Activated T-helper 17 cell treated with anti-CD3 and anti-CD28 coated beads, Interleukin-2, amount 50 U/mL, for 72 hours (primary cell): ENCODE measurements around the gene LIPJ. TPM values are rescaled to one million over a fixed set of nuclear protein-coding genes. Genes with fewer than 3 reads are reported as not detected.

Experiments used
- ATAC-seq: fragments of 150-1000 bp; cut with Tn5 transposase; replicated peaks from 2 replicates; pipeline ENCODE4 v1.10.0; 2021; ENCODE audit warnings: mild to moderate bottlenecking, moderate library complexity
- H3K27ac Mint-ChIP-seq: one replicate; pipeline ENCODE4 v1.8.0; 2022; ENCODE audit warnings: mixed read lengths
- H3K27me3 Mint-ChIP-seq: one replicate; pipeline ENCODE4 v1.8.0; 2022; ENCODE audit warnings: mixed read lengths
- H3K36me3 Mint-ChIP-seq: one replicate; pipeline ENCODE4 v1.8.0; 2022; ENCODE audit warnings: low read depth, mild to moderate bottlenecking, mixed read lengths
- H3K4me1 Mint-ChIP-seq: one replicate; pipeline ENCODE4 v1.8.0; 2022; ENCODE audit warnings: mixed read lengths
- H3K4me3 Mint-ChIP-seq: one replicate; pipeline ENCODE4 v1.8.0; 2022; ENCODE audit warnings: mild to moderate bottlenecking, mixed read lengths
- H3K9me3 Mint-ChIP-seq: one replicate; pipeline ENCODE4 v1.8.0; 2022; ENCODE audit warnings: mixed read lengths
- total RNA-seq, 2 donors: library from RNA; stranded (reverse); gene quantifications; one replicate each; pipeline ENCODE4 v1.2.3, GENCODE V29; 2022

LIPJ gene
- total RNA-seq, 2 donors from 2014 or later: not detected

DNA sequence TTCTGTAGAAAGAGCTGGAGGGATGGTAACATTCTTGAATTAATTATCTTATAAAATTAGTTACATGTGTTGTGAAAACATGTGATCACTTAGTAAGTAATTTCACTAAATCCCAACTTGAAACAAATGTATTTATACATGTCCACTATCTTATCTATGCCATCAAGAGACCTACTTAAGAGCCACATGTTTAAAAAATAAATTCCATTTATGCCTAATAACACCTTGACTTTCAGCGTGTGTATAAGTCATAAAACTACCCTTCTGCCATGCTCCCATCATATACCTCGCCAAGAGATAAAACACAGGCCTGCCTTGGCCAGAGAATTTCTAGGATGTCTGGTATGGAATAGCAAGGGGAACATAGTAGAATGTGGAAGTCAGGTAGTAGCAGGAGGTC lies 37.3 kb downstream of the LIPJ start:
- Mint-ChIP-seq H3K4me3 (no peak overlapping the region), H3K27ac (no peak overlapping the region), H3K36me3 (no peaks in the 10 kb centered on the region), H3K9me3 (no peaks in the 10 kb centered on the region), H3K4me1 (no peaks in the 10 kb centered on the region), H3K27me3 (no peaks in the 10 kb centered on the region)
- no peak for ATAC-seq

DNA sequence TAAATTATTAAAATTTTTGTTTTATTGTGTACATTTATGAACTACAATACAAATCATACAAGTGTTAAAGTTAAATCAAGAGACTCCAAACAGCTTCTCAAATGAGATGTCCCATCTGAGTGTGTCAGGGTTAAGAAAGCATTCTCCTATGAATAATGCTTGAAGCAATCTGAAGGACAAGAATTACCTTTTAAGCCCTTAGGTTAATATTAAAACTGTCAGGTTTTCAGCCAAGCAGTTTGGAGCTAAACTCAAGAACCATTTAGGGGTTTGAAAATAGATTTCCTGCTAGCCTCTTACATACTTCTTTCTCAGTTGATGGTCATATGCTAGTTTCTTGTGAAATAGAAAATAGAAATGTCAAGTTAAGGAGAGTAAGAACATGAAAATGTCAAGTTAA lies 38.3 kb downstream of the LIPJ start:
- H3K27ac Mint-ChIP-seq: no peak overlapping the region
- no peaks in the 10 kb centered on the region for H3K4me1 Mint-ChIP-seq
- no peak overlapping the region for H3K4me3 Mint-ChIP-seq
- no peaks in the 10 kb centered on the region for H3K9me3 Mint-ChIP-seq
- ATAC-seq: no peak
- no peaks in the 10 kb centered on the region for H3K36me3 Mint-ChIP-seq
- H3K27me3 Mint-ChIP-seq: no peaks in the 10 kb centered on the region

DNA sequence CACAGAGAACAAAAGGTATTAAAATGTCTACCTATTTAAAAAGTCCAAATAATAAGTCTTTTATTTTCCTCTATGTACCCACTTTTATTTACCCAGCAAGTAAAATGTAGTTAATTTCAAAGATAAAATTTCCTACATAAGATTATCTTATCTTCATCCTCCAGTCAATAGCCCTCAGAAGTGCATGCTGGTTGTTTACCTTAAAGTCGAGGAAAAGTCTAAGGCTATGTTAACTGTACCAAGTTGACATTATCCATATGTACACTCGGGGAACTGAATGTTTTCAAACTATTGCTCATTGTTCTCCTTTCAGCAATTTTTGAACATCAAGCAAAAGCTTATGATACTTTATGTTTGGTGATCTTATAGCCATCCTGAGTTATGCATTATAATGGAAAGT lies 53.6 kb downstream of the LIPJ start:
- Mint-ChIP-seq H3K36me3 (no peaks in the 10 kb centered on the region), H3K4me1 (no peaks in the 10 kb centered on the region), H3K4me3 (no peak overlapping the region), H3K27me3 (peaks cover 33% of the 10 kb centered on the region), H3K9me3 (peaks cover 5% of the 10 kb centered on the region), H3K27ac (no peak overlapping the region)
- no peak for ATAC-seq

DNA sequence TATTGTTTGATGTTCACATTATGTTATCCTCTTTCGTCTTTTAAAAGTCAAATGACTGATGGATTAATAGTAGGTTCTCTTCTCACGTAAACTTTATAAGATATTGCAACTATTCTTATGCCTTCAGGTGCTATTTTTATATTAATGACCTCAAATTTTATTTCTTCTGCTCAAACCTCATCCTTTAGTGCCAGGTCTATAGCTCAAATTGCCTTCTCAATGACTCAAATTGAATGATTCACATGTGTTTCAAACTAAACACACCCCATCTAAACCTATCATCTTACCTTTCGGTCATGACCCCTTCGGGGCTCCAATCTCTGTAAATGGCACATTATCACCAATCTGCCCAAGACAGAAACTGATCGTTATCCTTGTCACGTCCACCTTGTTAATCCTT lies 55.6 kb downstream of the LIPJ start:
- Mint-ChIP-seq H3K9me3 (peaks cover 5% of the 10 kb centered on the region), H3K27ac (no peak overlapping the region), H3K36me3 (no peaks in the 10 kb centered on the region), H3K27me3 (peaks cover 28% of the 10 kb centered on the region), H3K4me1 (no peaks in the 10 kb centered on the region), H3K4me3 (no peak overlapping the region)
- no peak for ATAC-seq

DNA sequence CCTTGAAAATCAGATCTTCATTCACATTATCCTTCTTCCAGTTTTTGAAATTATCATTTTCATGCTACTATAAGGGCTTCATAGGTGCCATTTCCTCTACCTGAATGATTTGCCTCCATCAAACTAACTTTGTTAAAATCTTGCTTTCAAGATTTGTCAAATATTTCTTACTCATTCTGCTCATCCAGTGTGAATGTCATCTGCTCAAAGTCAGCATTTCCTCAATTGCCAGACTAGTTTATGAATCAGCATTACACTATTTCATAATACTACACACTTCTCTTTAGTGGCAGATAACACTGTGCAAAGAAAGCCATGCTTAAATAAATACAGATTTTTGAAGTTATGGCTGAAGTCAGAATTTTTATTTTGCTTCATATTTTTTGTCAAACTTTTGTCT lies 56.4 kb downstream of the LIPJ start:
- H3K27ac Mint-ChIP-seq: no peak overlapping the region
- H3K9me3 Mint-ChIP-seq: peaks cover 5% of the 10 kb centered on the region
- no peak overlapping the region for H3K4me3 Mint-ChIP-seq
- peaks cover 23% of the 10 kb centered on the region for H3K27me3 Mint-ChIP-seq
- H3K36me3 Mint-ChIP-seq: no peaks in the 10 kb centered on the region
- peak; percentile 48 for ATAC-seq
- H3K4me1 Mint-ChIP-seq: no peaks in the 10 kb centered on the region

DNA sequence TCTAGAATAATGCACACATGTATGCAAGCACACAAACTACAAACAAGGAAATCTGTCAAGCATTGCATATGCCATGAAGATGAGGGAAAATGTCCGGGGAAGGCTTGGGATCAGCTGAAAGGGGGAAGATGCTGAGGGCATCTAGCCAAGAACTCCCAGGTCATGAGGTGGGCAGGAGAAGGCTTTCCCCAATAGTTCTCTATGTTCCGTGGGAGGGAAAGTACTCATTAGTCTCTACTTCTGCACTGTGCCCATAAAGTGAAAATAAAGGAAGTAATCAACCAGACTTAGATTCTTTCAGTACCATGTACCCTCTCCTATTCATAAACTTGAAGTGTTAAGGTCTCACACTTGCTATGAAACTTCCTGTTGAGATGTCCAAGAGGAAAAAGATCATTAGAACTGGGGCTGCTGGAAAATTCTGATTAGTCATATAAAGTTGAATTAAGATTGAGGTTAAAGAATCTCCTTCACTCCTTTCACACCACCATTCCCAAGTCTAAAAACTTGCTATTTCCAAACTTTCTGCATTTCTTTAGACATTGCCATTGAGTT lies 60.6 kb downstream of the LIPJ start:
- H3K27ac Mint-ChIP-seq: no peak overlapping the region
- ATAC-seq: no peak
- no peaks in the 10 kb centered on the region for H3K36me3 Mint-ChIP-seq
- H3K4me1 Mint-ChIP-seq: no peaks in the 10 kb centered on the region
- no peaks in the 10 kb centered on the region for H3K9me3 Mint-ChIP-seq
- H3K27me3 Mint-ChIP-seq: peaks cover 18% of the 10 kb centered on the region
- H3K4me3 Mint-ChIP-seq: no peak overlapping the region

DNA sequence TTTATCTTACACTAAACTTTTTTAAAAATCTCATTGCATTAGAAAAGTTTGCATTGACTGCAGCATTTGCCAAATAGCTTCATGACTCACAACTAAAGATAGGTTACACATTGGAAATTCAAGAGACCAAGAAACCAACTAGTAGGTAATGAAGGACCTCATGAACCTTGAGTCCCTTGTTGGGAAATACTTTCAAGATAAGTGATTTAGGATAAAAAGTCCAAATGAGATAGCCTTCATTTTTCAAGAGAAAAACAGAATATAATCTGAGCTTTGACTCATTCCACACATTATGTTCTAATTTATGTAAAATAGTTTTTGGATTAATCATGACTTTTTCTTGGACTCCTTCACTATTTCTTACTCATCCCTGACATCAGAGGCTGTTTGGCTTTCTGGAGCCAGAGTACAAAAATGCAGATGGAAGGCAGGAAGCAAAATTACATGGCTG lies 64.6 kb downstream of the LIPJ start:
- Mint-ChIP-seq H3K4me3 (no peak overlapping the region), H3K9me3 (no peaks in the 10 kb centered on the region), H3K27ac (no peak overlapping the region), H3K27me3 (peaks cover 17% of the 10 kb centered on the region), H3K36me3 (no peaks in the 10 kb centered on the region), H3K4me1 (no peaks in the 10 kb centered on the region)
- ATAC-seq: peak; percentile 49

DNA sequence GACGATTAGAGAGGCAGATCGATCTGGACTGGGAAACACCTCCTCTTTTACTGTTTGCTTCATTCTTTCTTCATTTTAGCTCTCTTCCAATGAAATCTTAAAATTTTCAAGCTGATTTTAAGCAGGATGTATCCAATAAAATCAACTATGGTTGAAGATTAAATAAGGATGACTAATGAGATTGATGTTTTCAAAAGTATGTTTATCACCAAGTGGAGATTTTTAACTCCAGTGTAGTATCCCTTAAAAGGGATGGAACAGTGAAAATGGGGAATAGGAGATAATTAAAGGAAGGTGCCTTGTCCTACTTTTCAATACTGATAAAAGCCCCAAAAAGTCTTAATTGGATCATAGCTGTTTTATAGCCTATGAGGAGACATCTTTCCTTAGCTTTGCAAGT lies 66.1 kb downstream of the LIPJ start:
- no peaks in the 10 kb centered on the region for H3K4me1 Mint-ChIP-seq
- H3K4me3 Mint-ChIP-seq: no peak overlapping the region
- ATAC-seq: no peak
- H3K27ac Mint-ChIP-seq: no peak overlapping the region
- H3K36me3 Mint-ChIP-seq: no peaks in the 10 kb centered on the region
- peaks cover 10% of the 10 kb centered on the region for H3K27me3 Mint-ChIP-seq
- H3K9me3 Mint-ChIP-seq: no peaks in the 10 kb centered on the region

Other genes with a start within 250 kb of the LIPJ start
- gene RNLS, start 3.4 kb upstream of the LIPJ start, total RNA-seq: 1 to 10 TPM; 2.1 to 2.4 TPM
- gene LIPF, start 77.7 kb downstream of the LIPJ start, total RNA-seq: not detected
- gene LIPK, start 119.5 kb downstream of the LIPJ start, total RNA-seq: not detected
- not detected for gene LIPN, start 173.3 kb downstream of the LIPJ start, total RNA-seq
- gene LIPM, start 216.0 kb downstream of the LIPJ start, total RNA-seq: not detected